PFSK-1 (cell line): ENCODE results near the gene TBKBP1.

Experiments used
- POLR2AphosphoS5 ChIP-seq: IDR thresholded peaks from 2 replicates; pipeline ENCODE4 v1.6.1; 2012; ENCODE audit warnings: low read depth, mild to moderate bottlenecking, control low read depth, low read length, moderate library complexity
- REST ChIP-seq, 2 experiments: IDR thresholded peaks; 2 replicates each; pipeline versions ENCODE4 v1.6.1 to v1.8.0; 2011 to 2012; ENCODE audit warnings: low read depth in 2 of 2, low read length in 2 of 2, control low read depth in 1 of 2, inconsistent platforms in 1 of 2, mild to moderate bottlenecking in 1 of 2, moderate library complexity in 1 of 2; ENCODE audit not compliant: insufficient read depth in 1 of 2
- SIN3A ChIP-seq: IDR thresholded peaks from 2 replicates; pipeline ENCODE4 v1.6.1; 2012; ENCODE audit warnings: mild to moderate bottlenecking, low read length, moderate library complexity, borderline replicate concordance; ENCODE audit not compliant: insufficient read depth
- TAF1 ChIP-seq: IDR thresholded peaks from 2 replicates; pipeline ENCODE4 v1.6.1; 2012; ENCODE audit warnings: low read length, control low read depth, borderline replicate concordance; ENCODE audit not compliant: insufficient read depth

DNA sequence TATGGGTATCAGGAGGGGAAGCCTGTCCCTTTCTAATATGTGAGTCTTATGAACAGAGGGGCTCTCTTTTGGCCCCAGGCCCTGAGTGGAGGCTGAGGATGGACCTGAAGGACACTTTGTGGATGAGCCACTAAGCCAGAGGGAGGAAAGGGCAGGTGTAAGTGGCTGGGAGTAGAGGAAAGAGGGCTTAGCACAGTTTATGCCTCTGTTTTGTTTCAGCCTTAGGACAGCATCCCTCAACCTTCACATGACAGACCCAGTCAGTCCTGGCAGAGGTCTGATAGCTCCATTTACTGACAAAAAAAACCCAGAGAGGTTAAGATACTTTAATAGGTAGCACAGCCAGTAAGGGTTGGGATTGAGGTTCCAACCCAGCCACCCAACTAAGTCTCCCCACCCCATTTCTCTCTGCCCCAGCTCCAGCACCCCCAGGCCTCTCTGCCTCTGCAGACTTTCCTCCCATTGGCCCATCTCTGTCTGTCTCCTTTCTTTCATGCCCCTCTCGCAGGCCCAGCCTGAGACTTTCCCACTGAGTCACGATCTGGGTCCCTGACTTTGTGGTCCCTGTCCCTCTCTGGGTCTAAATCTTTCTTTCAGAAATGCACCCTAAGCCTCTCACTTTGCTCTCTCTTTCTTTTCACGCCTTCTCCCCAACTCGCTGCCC, 34.4 kb downstream of the TBKBP1 start:
- TF ChIP-seq POLR2AphosphoS5 (no peak), REST (IDR thresholded peaks at IDR 0.05; ENCODE audit: insufficient read depth in 1 of 2, low read depth in 2 of 2, low read length in 2 of 2) (no peak), TAF1 (no peak), SIN3A (no peak)
